PFSK-1 (cell line): ENCODE data around the gene ZFAND2A.

Experiments used
- FOXP2 ChIP-seq: optimal IDR thresholded peaks from 2 replicates; pipeline ENCODE3; 2011; ENCODE audit warnings: borderline replicate concordance, control low read depth, inconsistent platforms; ENCODE audit not compliant: insufficient read depth; ENCODE audit errors: extremely low read length, extremely low read depth
- POLR2AphosphoS5 ChIP-seq: IDR thresholded peaks from 2 replicates; pipeline ENCODE4 v1.6.1; 2012; ENCODE audit warnings: low read depth, mild to moderate bottlenecking, control low read depth, low read length, moderate library complexity
- REST ChIP-seq, 2 experiments: IDR thresholded peaks; 2 replicates each; pipeline versions ENCODE4 v1.6.1 to v1.8.0; 2011 to 2012; ENCODE audit warnings: low read depth in 2 of 2, low read length in 2 of 2, control low read depth in 1 of 2, inconsistent platforms in 1 of 2, mild to moderate bottlenecking in 1 of 2, moderate library complexity in 1 of 2; ENCODE audit not compliant: insufficient read depth in 1 of 2
- SIN3A ChIP-seq: IDR thresholded peaks from 2 replicates; pipeline ENCODE4 v1.6.1; 2012; ENCODE audit warnings: mild to moderate bottlenecking, low read length, moderate library complexity, borderline replicate concordance; ENCODE audit not compliant: insufficient read depth
- TAF1 ChIP-seq: IDR thresholded peaks from 2 replicates; pipeline ENCODE4 v1.6.1; 2012; ENCODE audit warnings: low read length, control low read depth, borderline replicate concordance; ENCODE audit not compliant: insufficient read depth

The ZFAND2A gene

GRCh38 chr7:1172666-1173523 lies 12.9 kb upstream of the ZFAND2A start:
- no peak for TF ChIP-seq POLR2AphosphoS5
- no peak for TF ChIP-seq FOXP2
- no peak for TF ChIP-seq REST (IDR thresholded peaks at IDR 0.05; ENCODE audit: insufficient read depth in 1 of 2, low read depth in 2 of 2, low read length in 2 of 2)
- TF ChIP-seq SIN3A, result no peak
- no peak for TF ChIP-seq TAF1

GRCh38 chr7:1170741-1171501 lies 10.9 kb upstream of the ZFAND2A start:
- TF ChIP-seq FOXP2 (no peak), TAF1 (no peak), POLR2AphosphoS5 (no peak), REST (IDR thresholded peaks at IDR 0.05; ENCODE audit: insufficient read depth in 1 of 2, low read depth in 2 of 2, low read length in 2 of 2) (no peak), SIN3A (no peak)

- TF ChIP-seq TAF1 (peak; percentile 92), SIN3A (no peak), REST (IDR thresholded peaks at IDR 0.05; ENCODE audit: insufficient read depth in 1 of 2, low read depth in 2 of 2, low read length in 2 of 2) (no peak), FOXP2 (peak; percentile 93), POLR2AphosphoS5 (peak; percentile 81)
Measured at GRCh38 chr7:1169409-1170368, 9.7 kb upstream of the ZFAND2A start.

- TF ChIP-seq TAF1, result no peak
- TF ChIP-seq POLR2AphosphoS5, result no peak
- TF ChIP-seq FOXP2, result no peak
- TF ChIP-seq REST (IDR thresholded peaks at IDR 0.05; ENCODE audit: insufficient read depth in 1 of 2, low read depth in 2 of 2, low read length in 2 of 2), result no peak
- no peak for TF ChIP-seq SIN3A
Measured at GRCh38 chr7:1168422-1168821, 8.4 kb upstream of the ZFAND2A start.
